RCC 7860 (cell line): Measurements from ENCODE around the gene MYO1E.
"Not testable (repeated sequence)": the region's sequence is repeated elsewhere in the genome, so short reads cannot be mapped to it uniquely, and the experiment has no call there.

ENCODE experiments used
- DNase-seq: peaks from one replicate; pipeline ENCODE4 v3.0.0-alpha.2; 2015; ENCODE audit warnings: low spot score
- FAIRE-seq: peaks from 2 replicates; lab custom pipeline; 2012; peaks lifted over from hg19 to GRCh38; lab: Jason Lieb, UNC

Gene MYO1E

GRCh38 chr15:59298225-59298853 is 74.3 kb downstream of the MYO1E start:
- DNase-seq, result peak; percentile 97
- peak; percentile 89 for FAIRE-seq

DNA sequence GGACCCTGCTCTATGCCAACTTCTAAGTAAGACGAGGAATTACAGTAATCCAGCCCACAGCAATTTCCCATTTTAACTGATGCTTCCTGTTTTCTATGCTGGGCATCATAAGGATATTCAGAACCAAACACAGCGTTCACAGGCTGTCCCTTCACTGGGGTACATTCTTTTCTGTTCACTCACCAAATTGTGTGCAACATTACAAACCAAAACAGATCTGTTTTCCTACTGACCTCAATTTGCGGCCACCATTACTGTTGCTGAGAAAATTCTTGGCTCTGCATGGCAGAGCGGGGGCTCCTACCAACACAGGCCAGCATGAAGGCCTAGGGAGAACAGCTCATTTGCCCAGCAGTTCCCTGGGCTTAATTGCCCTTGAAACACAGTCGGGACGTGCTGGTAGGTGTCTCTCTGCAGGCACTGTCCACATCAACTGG is 76.5 kb downstream of the MYO1E start:
- FAIRE-seq (peak; percentile 78), DNase-seq (peak; percentile 92)

DNA sequence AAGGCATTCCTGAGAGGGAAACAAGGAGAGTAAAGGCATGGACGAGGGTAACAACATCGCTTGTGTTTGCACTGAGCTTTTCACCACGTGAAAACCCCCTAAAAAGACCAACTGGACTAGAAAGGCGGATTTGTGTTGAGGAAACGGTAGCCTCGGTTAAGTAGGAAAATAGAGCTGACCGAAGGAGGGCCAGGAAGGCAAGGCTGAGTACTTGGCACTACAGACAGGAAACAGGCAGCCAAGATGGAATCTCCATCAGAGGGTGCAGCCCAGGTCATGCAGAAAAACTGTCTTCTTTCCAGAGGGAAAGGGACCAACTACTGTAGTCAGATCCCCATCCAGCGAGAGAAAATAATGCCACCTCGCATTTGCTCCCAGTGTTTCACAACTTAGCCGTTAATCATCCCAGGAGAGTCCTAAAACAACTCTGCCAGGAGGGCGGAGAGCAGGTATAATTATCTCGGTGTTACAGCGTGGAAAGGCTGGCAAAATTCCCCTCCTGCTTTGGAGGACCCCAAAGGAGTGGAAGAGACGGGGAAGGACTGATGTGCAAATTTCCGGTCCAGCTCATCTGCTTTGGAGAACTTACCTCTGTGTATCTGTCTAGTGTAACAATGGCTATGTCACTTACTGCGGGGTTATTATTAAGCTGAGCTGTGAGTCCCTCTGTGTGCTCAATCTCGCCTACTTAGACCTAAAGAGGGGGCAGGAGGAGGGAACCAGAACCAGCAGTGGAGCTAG is 77.2 kb downstream of the MYO1E start:
- FAIRE-seq (peak; percentile 18), DNase-seq (peak; percentile 77)

DNA sequence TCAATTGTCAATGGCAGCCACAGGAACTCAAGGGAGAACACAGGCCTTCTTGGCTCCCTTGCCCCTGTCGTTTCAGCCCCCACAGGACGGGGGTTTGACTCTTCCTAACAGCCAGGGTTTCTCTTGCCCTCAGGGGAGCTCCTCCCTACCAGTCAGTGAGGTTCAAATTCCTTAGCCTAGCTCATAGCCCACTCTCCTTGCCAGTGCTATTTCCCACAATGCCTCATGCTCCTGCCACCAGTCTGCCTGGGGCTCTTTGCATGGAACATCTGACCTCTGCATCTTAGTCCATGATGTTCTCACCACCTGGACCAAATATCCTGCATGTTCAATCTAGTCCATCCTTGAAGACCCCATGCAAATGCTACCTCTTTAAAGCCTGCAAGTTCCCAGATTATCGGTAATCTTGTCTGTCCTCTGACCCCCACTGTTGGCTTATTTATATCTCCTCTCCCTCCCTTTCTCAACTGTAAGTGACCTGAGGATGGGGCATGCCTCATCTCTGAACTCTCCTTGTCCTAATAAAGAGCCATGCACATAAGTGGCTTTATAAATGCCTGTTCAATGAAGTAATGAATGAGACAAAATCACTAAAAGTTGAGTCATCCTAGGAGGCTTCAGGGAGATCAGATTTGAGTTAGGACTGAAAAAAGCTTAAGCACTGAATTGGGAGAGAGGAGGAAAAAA is 78.0 kb downstream of the MYO1E start:
- FAIRE-seq, result peak; percentile 94
- peak; percentile 97 for DNase-seq

DNA sequence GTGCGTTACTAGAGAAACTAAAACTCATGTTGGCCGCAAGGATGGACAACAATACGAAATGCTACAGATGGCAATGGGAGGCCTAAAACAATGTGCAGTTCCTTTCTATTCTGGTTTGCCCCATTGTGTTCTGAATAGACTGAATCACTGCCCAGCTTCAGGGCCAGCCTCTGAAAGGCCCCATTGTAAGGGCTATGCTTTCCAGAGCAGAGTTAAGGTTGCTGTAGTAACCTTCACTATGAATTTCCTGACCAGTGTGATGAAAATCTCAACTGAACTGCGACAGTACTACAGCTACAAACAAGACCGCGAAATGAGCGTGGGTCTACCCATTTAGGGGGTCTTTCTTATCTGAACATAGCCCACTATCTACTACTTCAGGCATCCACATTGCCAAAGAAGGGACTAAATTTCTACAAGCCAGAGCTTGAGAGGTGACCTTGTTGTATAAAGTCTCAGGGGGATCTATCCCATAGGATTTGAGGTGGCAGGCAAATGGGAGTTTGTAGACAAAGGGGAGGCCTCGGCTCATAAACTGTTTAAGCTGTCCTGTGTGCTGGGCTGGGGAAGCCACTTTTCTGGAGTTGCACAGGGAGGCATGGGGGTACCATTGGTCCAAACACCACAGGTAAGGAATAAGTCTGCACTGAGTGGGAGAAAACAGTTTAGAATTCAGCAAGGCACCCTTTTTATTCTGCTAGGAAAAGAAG is 80.1 kb downstream of the MYO1E start:
- DNase-seq (no peak), FAIRE-seq (no peak)

DNA sequence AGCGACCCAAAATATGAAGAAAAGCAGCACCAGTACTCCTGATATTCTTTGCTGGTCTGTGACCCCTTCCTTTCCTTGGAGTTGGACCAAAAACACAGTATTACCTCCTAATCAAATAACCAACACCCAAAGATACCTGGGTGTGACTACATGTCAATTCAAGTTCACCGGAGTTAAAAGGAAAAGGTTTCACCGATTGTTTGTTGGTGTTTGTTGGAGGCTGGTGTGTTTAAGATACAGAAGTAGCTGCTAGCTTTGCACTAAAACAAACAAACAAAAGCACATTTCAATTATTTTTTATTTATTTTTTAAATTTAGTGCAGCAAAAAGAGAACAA is 81.5 kb downstream of the MYO1E start:
- DNase-seq, result no peak
- FAIRE-seq, result no peak

- DNase-seq (no peak), FAIRE-seq (no peak)
Measured at GRCh38 chr15:59290295-59291212, 82.1 kb downstream of the MYO1E start.

- FAIRE-seq, result no peak
Measured at GRCh38 chr15:59289574-59289973, 83.1 kb downstream of the MYO1E start.

GRCh38 chr15:59283717-59284391 is 88.8 kb downstream of the MYO1E start:
- FAIRE-seq, result peak; percentile 88
- peak; percentile 92 for DNase-seq

More at GRCh38 chr15:59289574-59289973, 83.1 kb downstream of the MYO1E start:
- DNase-seq, result no peak

DNA sequence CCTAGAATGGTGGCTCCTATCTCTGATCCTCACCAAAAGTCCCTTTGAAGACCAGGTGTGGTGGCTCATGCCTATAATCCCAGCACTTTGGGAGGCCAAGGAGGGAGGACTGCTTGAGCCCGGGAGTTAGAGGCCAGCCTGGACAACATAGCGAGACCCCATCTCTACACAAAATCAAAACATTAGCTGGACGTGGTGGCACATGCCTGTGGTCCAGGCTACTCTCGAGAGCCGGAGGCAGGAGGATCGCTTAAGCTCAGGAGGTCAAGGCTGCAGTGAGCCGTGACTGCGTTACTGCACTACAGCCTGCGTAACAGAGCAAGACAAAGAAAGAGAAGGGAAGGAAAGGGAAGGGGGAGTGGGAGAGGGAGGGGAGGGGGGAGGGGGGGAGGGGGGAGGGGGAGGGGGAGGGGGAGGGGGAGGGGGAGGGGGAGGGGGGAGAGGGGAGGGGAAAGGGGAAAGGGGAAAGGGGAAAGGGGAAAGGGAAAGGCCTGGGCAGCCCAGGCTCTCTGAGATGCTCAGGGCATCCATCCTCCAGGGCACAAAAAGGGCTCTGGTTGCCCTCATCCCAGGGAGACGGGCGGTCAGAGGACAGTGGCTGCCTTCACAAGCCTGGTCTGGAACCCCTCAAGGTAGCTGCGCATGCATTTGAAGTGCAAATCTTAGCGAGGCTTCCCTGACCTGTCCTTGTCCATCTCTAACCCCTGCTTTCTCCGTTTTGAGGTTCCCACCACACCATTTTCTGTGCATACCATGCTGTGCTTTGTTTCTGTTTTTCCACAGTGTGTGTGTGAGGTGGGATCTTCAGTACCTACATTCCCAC is 89.9 kb downstream of the MYO1E start:
- peak; percentile 54 for DNase-seq
- FAIRE-seq, result no peak

DNA sequence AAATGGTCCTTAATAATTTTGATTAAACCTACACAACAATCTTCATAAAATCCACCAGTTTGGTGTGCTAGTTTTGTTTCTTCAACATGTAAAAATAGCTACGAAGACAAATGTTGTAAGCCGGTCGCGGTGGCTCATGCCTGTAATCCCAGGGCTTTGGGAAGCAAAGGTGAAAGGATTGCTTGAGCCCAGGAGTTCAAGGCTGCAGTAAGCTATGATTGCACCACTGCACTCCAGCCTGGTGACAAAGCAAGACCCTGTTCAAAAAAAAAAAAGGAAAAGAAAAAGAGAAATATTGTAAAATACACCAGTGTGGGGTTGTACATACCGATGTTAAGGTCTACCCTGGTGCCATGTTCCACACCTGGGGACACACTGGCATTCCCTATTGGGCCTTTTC is 91.0 kb downstream of the MYO1E start:
- DNase-seq, result no peak
- FAIRE-seq, result no peak

DNA sequence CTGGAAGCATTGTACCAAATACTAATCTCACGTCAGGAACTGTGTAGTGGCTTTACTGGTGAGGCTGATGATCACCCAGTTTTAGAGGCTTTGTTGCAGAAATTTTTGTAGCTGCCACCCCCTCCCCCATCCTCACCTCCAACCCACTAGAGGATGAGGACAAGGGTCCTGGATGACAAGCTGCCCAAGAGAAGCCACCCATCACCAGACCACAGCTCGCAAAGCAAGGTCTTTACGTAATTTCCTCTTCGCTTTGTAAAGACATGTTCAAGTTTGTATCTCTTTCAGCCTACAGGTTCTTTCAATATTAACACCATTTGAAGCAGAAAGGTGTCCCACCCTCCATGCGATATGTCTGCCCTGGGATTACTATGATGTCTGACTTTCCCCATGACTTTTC is 91.8 kb downstream of the MYO1E start:
- no peak for FAIRE-seq
- DNase-seq, result no peak

GRCh38 chr15:59280292-59280691 is 92.4 kb downstream of the MYO1E start:
- not testable (repeated sequence) for FAIRE-seq, DNase-seq

- DNase-seq, result no peak
- no peak for FAIRE-seq
Measured at GRCh38 chr15:59279023-59279422, 93.6 kb downstream of the MYO1E start.

DNA sequence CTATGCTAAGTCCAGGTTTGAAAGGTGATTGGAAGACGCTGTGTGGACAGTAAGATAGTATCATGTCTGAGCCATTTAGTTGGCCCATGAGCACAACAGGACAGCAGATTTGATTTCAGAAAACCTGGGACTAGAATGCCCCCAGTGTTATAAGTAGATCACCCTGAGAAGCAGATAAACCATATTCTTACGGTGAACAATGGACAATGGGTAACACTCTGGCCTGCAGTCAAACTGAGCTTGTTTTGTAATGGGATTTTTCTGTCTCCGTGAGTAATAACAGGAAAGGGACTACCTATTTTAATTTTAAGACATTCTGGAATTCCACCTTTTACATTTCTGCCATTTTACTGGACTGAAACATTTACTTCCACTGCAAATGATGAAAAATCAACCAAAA is 94.6 kb downstream of the MYO1E start:
- FAIRE-seq (no peak), DNase-seq (no peak)

GRCh38 chr15:59276225-59277178 is 96.2 kb downstream of the MYO1E start:
- DNase-seq (peak; percentile 26), FAIRE-seq (no peak)

DNA sequence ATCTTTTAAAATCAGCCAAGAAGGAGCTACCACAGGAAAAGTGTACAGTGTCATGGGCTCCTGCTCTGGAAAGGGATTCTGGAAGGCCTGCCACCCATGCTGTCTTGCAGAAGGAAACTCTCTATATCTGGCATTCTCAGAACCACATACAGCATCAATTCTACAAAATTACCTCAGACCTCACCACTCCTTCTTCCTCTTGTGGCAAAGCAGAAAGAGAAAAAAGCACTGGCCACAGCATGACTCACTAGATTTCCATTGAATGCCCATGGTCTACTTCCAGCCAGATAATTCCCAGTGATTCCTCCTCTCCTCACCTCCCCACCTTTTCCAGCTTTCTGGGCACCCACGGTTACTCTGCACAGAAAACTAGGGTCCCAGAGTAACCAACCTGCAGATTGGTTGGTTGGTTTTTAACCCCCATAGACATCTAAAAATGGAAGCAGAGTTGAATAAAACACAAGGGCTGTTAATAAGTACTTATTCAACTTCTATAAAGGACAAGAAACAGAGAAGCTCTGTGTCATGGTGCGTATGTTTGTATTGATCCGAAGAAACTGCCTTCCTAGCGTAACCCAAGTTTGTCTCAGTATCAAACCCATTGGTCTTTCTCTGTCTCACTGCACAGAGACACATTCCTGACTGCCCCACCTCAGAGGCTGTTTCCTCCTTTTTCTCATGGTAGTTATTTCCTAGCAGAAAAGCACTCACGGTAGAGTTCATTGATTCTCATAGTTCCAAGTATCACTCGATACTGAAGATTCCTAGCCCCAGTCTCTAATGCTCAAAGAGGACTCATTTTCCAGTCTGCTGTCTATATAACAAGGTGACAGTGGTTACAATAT is 98.3 kb downstream of the MYO1E start:
- peak; percentile 92 for FAIRE-seq
- DNase-seq, result peak; percentile 80
